Uterus (tissue), 4 donors: ENCODE data around the gene AAGAB. TPM values are rescaled to one million over a fixed set of nuclear protein-coding genes. Genes with fewer than 3 reads are reported as not detected.
"Not testable (repeated sequence)": the region's sequence is repeated elsewhere in the genome, so short reads cannot be mapped to it uniquely, and the experiment has no call there.

Experiments used
- DNase-seq, 2 donors: peaks; one replicate each; pipeline ENCODE4 v3.0.0-alpha.2; 2019 to 2020
- H3K27ac ChIP-seq, 2 donors: fragments of 200-600 bp; sonication (generic); 1 replicate in 1 of 2; 2 replicates in 1 of 2; pipeline ENCODE4 v1.5.1; 2016 to 2018
- H3K27me3 ChIP-seq, 2 donors: fragments of 200-600 bp; sonication (generic); one replicate each; pipeline ENCODE4 v1.5.1; 2018 to 2019; ENCODE audit warnings: control low read depth in 1 of 2
- H3K36me3 ChIP-seq, 2 donors: fragments of 200-600 bp; sonication (generic); one replicate each; pipeline ENCODE4 v1.5.1; 2019; ENCODE audit warnings: control low read depth in 1 of 2
- H3K4me1 ChIP-seq, 2 donors: fragments of 200-600 bp; sonication (generic); one replicate each; pipeline ENCODE4 v1.5.1; 2018 to 2019; ENCODE audit warnings: control low read depth in 1 of 2
- H3K4me3 ChIP-seq, 2 donors: fragments of 200-600 bp; sonication (generic); 1 replicate in 1 of 2; 2 replicates in 1 of 2; pipeline ENCODE4 v1.5.1; 2018 to 2019; ENCODE audit warnings: mild to moderate bottlenecking in 1 of 2
- H3K9me3 ChIP-seq, 2 donors: fragments of 200-600 bp; sonication (generic); one replicate each; pipeline ENCODE4 v1.5.1; 2019; ENCODE audit warnings: control low read depth in 1 of 2
- CTCF ChIP-seq, 4 experiments: fragments of 200-600 bp in 2 of 4; fragments of 450-650 bp in 2 of 4; sonication (generic) in 2 of 4; IDR thresholded peaks; one replicate each; pipeline ENCODE4 v1.5.1; 2016 to 2019; ENCODE audit warnings: antibody characterized with exemption in 4 of 4, mild to moderate bottlenecking in 2 of 4, moderate library complexity in 1 of 4
- POLR2A ChIP-seq, 2 donors: fragments of 450-650 bp; IDR thresholded peaks; one replicate each; pipeline ENCODE4 v1.6.1; 2016; ENCODE audit warnings: antibody characterized with exemption in 2 of 2, mild to moderate bottlenecking in 1 of 2, moderate library complexity in 1 of 2
- intact Hi-C: fragments of 100-400 bp; cut with DNase I; formaldehyde crosslinking; loops from one replicate; pipeline ENCODE4 v1.15.1; 2023; ENCODE audit warnings: low total_unique reads
- total RNA-seq, 4 donors: library from RNA; depleted of rRNA in 3 of 4; stranded (reverse); fragments of >200 nt in 3 of 4; gene quantifications; one replicate each; pipeline versions ENCODE4 v1.1.0 to v1.2.4, GENCODE V29; 2014 to 2023
- donor health status: DM: yes; HTN: yes; CAD: no.

AAGAB gene
- total RNA-seq, 4 donors from 2014 or later = 25.5 to 44.8 (median 39.4) TPM

- Histone ChIP-seq H3K4me1 (no peaks in the 10 kb centered on the region), H3K36me3 (no peaks in the 10 kb centered on the region), H3K4me3 (no peak overlapping the region), H3K27me3 (no peaks in the 10 kb centered on the region), H3K9me3 (no peaks in the 10 kb centered on the region), H3K27ac (no peak overlapping the region)
- TF ChIP-seq POLR2A (IDR thresholded peaks at IDR 0.05) (no peak), CTCF (IDR thresholded peaks at IDR 0.05) (no peak)
- intact Hi-C loops = no loop called here
- no peak for DNase-seq
Observed at GRCh38 chr15:67251318-67251717, 3.1 kb downstream of the AAGAB start.

GRCh38 chr15:67249830-67250229, 4.6 kb downstream of the AAGAB start:
- Histone ChIP-seq H3K27ac (no peak overlapping the region), H3K36me3 (no peaks in the 10 kb centered on the region), H3K9me3 (no peaks in the 10 kb centered on the region), H3K4me1 (no peaks in the 10 kb centered on the region), H3K4me3 (no peak overlapping the region), H3K27me3 (no peaks in the 10 kb centered on the region)
- DNase-seq = no peak
- TF ChIP-seq CTCF (IDR thresholded peaks at IDR 0.05) = no peak
- intact Hi-C loops = no loop called here

DNA sequence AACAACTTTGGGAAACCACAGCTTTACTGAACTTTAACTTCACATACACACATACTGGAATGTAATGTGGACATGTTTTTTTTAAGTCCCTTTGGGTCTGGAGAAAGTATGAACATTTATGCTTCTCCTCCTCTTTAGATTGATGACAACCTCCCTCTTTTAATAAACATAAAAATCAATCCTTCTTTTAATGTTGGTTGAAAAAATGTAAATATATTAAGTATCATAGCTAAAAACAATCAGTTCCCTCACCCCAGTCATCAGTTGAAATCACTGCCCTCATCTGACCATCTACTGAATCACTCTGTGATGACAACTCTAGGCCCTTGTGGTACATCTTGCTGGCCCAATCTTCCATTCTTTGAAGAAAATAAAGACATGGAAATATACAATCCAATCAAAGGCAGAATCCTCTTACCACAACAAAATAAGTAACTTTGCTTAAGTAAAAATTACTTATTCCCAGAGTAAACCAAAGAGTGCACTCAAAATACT, 6.4 kb downstream of the AAGAB start:
- Histone ChIP-seq H3K27me3 (no peaks in the 10 kb centered on the region), H3K9me3 (no peaks in the 10 kb centered on the region), H3K36me3 (no peaks in the 10 kb centered on the region), H3K27ac (no peak overlapping the region), H3K4me1 (no peaks in the 10 kb centered on the region), H3K4me3 (no peak overlapping the region)
- no peak for TF ChIP-seq CTCF (IDR thresholded peaks at IDR 0.05)
- no peak for TF ChIP-seq POLR2A (IDR thresholded peaks at IDR 0.05)
- intact Hi-C loops = no loop called here
- DNase-seq = no peak

- H3K4me1 ChIP-seq, H3K27me3 ChIP-seq, DNase-seq, H3K36me3 ChIP-seq, H3K9me3 ChIP-seq, intact Hi-C loops, H3K4me3 ChIP-seq, H3K27ac ChIP-seq: not testable (repeated sequence)
Observed at GRCh38 chr15:67246606-67247005, 7.9 kb downstream of the AAGAB start.

- no peak for TF ChIP-seq CTCF (IDR thresholded peaks at IDR 0.05)
- H3K27me3 ChIP-seq = no peaks in the 10 kb centered on the region
Observed at GRCh38 chr15:67244971-67245478, 9.4 kb downstream of the AAGAB start.

GRCh38 chr15:67242708-67243111, 11.8 kb downstream of the AAGAB start:
- no peak for DNase-seq
- Histone ChIP-seq H3K36me3 (no peaks in the 10 kb centered on the region), H3K4me3 (no peak overlapping the region), H3K4me1 (no peaks in the 10 kb centered on the region), H3K27me3 (no peaks in the 10 kb centered on the region), H3K9me3 (no peaks in the 10 kb centered on the region), H3K27ac (no peak overlapping the region)
- TF ChIP-seq POLR2A (IDR thresholded peaks at IDR 0.05) = no peak
- TF ChIP-seq CTCF (IDR thresholded peaks at IDR 0.05) = no peak
- intact Hi-C loops = no loop called here

More at GRCh38 chr15:67244971-67245478, 9.4 kb downstream of the AAGAB start:
- Histone ChIP-seq H3K36me3 (no peaks in the 10 kb centered on the region), H3K4me1 (no peaks in the 10 kb centered on the region), H3K27ac (no peak overlapping the region), H3K4me3 (no peak overlapping the region), H3K9me3 (no peaks in the 10 kb centered on the region)
- no peak for DNase-seq
- intact Hi-C loops = no loop called here
